ENCODE measurements around the gene METTL15.
A peak's percentile ranks its signal among the peaks of the same experiment; 100 is the strongest.
"Not testable (repeated sequence)": the region's sequence is repeated elsewhere in the genome, so short reads cannot be mapped to it uniquely, and the experiment has no call there.

METTL15 gene

DNA sequence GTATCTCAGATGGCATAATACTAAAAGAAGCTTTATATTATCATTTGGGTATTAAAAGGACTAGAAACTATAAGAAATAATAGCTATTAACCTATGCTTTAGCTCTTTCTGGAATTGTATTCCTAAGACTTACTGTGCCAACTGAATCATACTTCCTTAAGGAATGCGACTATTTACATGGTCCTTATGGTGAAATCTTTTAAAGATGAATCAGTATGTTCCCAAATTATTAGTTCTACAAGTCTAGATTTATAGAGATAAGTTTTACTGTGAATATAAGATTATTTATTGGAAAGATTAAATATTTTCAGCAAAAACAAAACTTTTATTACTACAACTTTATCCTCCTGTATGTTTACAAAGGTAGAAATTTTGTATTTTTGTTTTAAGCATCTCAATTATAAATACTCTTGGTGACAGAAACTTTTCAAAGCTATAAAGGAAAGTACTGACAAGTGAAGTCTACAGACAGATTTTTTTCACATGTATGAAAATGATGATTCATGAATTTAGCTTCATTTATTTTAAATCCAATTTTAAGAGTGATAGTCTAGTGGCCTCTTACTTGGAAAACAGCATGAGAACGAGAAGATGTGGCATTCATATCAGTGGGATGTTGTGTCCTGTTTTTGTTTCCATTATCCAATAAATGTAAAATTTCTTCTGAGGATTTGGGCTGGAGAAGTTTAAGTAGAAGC, 18.0 kb upstream of the METTL15 start:
- no peaks in the 10 kb centered on the region for H3K27me3 ChIP-seq (ENCODE audit: control insufficient read depth, insufficient read depth, low read length, poor library complexity, severe bottlenecking)
- no peak overlapping the region for H3K4me3 ChIP-seq (ENCODE audit: insufficient read depth, low read depth, low read length)
- no peaks in the 10 kb centered on the region for H3K4me1 ChIP-seq (ENCODE audit: control insufficient read depth, insufficient read depth, low read length)
- H3K27ac ChIP-seq (ENCODE audit: insufficient read depth, low read depth, low read length, poor library complexity, severe bottlenecking), result no peak overlapping the region
- H3K36me3 ChIP-seq (ENCODE audit: control insufficient read depth, insufficient read depth, low read length), result no peaks in the 10 kb centered on the region
- WGBS, 2 experiments, result 100% methylated on average over 1 of the region's 2 CpGs; no CpG with 5 or more reads in 1 of the 2 experiments
- no peaks in the 10 kb centered on the region for H3K9me3 ChIP-seq (ENCODE audit: control insufficient read depth, low read length)

DNA sequence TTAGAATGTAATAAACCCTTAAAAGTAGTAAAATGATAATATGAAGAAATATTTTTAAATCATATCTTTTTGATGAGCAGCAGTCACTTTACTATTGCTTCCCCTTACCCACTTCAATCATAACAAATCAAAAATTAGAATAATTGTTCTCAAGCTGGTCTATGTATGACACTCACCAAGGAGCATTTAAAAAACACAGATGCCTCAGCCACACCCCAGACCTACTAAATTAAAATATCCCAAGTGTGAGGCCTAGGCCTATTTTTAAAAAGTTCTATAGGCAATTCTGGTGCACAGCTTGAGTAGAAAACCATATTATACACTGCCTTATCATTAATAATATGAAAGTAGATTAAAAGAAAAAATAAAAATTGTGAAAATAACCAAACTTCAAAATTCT, 15.4 kb upstream of the METTL15 start:
- Histone ChIP-seq H3K27me3 (ENCODE audit: control insufficient read depth, insufficient read depth, low read length, poor library complexity, severe bottlenecking) (no peaks in the 10 kb centered on the region), H3K4me1 (ENCODE audit: control insufficient read depth, insufficient read depth, low read length) (no peaks in the 10 kb centered on the region), H3K9me3 (ENCODE audit: control insufficient read depth, low read length) (no peaks in the 10 kb centered on the region), H3K36me3 (ENCODE audit: control insufficient read depth, insufficient read depth, low read length) (no peaks in the 10 kb centered on the region), H3K4me3 (ENCODE audit: insufficient read depth, low read depth, low read length) (no peak overlapping the region), H3K27ac (ENCODE audit: insufficient read depth, low read depth, low read length, poor library complexity, severe bottlenecking) (no peak overlapping the region)

DNA sequence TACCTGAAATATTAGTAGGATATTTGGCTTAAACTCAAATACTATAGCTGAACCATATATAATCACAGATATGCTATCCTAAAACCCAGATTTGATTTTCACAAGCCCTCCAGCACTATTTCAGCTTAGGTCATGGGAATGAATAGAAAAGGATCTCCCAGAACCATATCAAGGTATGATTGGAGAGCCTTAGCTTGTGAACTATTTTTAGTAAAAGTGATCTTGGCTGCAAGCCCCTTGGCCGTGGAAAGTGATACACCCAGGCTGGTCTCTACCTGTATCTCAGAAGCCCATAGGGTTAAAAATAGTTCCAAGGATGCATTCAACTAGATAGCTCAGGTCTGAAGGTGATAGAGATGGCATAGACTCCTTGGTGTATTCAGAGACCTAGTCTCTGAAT, 9.9 kb upstream of the METTL15 start:
- H3K27me3 ChIP-seq (ENCODE audit: control insufficient read depth, insufficient read depth, low read length, poor library complexity, severe bottlenecking), result no peaks in the 10 kb centered on the region
- 90 to 100% methylated on average over 1 of the region's 1 CpG for WGBS, 2 experiments
- H3K27ac ChIP-seq (ENCODE audit: insufficient read depth, low read depth, low read length, poor library complexity, severe bottlenecking), result no peak overlapping the region
- no peaks in the 10 kb centered on the region for H3K36me3 ChIP-seq (ENCODE audit: control insufficient read depth, insufficient read depth, low read length)
- no peaks in the 10 kb centered on the region for H3K9me3 ChIP-seq (ENCODE audit: control insufficient read depth, low read length)
- H3K4me3 ChIP-seq (ENCODE audit: insufficient read depth, low read depth, low read length), result no peak overlapping the region
- H3K4me1 ChIP-seq (ENCODE audit: control insufficient read depth, insufficient read depth, low read length), result no peaks in the 10 kb centered on the region

DNA sequence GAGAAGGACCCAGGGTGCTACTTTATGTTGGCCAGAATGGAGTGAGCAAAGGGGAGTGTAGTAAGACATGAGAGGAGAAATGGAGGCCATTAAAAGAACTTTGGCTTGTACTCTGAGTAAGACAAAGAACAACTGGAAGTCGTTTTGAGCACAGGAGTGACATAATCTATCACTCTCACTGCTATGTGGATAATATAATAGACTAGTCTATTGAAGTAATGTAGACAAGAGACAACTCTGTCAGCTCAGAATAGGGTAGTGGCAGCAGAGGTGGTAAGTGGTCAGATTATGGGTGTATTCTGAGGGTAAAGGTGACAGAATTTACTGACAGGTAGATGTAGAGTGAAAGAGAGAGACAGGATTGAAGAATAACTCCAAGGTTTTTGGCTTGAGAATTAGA, 8.5 kb upstream of the METTL15 start:
- H3K27ac ChIP-seq (ENCODE audit: insufficient read depth, low read depth, low read length, poor library complexity, severe bottlenecking), result no peak overlapping the region
- H3K9me3 ChIP-seq (ENCODE audit: control insufficient read depth, low read length), result no peaks in the 10 kb centered on the region
- H3K36me3 ChIP-seq (ENCODE audit: control insufficient read depth, insufficient read depth, low read length), result no peaks in the 10 kb centered on the region
- WGBS, 2 experiments, result 88 to 100% methylated on average over 1 of the region's 1 CpG
- H3K4me1 ChIP-seq (ENCODE audit: control insufficient read depth, insufficient read depth, low read length), result no peaks in the 10 kb centered on the region
- H3K27me3 ChIP-seq (ENCODE audit: control insufficient read depth, insufficient read depth, low read length, poor library complexity, severe bottlenecking), result no peaks in the 10 kb centered on the region
- no peak overlapping the region for H3K4me3 ChIP-seq (ENCODE audit: insufficient read depth, low read depth, low read length)

DNA sequence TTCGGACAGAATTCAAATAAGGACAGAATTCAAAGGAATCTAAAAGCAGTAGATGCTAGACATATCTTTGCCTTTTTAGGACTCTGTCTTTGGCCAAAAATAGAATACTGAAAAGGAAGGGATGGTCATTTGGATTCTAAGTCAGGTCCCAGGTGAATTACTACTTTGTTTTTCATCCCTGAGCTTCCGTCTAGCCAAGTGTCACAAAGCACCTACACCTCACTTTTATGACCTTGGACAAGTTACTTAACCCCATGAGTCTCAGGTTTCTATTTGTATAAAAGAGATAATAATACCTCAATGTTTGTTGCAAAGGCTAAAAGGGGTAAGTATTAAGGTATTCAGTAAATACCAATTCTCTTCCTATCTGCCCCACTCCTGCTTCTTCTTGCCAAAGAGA, 7.5 kb upstream of the METTL15 start:
- no peaks in the 10 kb centered on the region for H3K9me3 ChIP-seq (ENCODE audit: control insufficient read depth, low read length)
- H3K27ac ChIP-seq (ENCODE audit: insufficient read depth, low read depth, low read length, poor library complexity, severe bottlenecking), result no peak overlapping the region
- peaks cover 4% of the 10 kb centered on the region for H3K4me1 ChIP-seq (ENCODE audit: control insufficient read depth, insufficient read depth, low read length)
- WGBS, 2 experiments, result 85 to 96% methylated on average over 2 of the region's 2 CpGs
- H3K4me3 ChIP-seq (ENCODE audit: insufficient read depth, low read depth, low read length), result no peak overlapping the region
- no peaks in the 10 kb centered on the region for H3K36me3 ChIP-seq (ENCODE audit: control insufficient read depth, insufficient read depth, low read length)
- H3K27me3 ChIP-seq (ENCODE audit: control insufficient read depth, insufficient read depth, low read length, poor library complexity, severe bottlenecking), result no peaks in the 10 kb centered on the region

DNA sequence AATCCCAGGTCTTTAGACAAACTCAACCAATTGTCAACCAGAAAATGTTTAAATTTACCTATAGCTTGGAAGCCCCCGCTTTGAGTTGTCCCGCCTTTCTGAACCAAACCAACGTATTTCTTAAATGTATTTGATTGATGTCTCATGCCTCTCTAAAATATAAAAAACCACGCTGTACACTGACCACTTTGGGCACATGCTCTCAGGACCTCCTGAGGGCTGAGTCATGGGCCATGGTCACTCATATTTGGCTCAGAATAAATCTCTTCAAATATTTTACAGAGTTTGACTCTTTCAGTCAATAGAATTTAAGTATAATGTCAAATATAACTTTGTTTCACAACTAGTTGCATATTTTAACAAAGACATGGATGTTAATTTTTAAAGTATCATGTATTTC, 5.9 kb upstream of the METTL15 start:
- 95 to 96% methylated on average over 4 of the region's 4 CpGs for WGBS, 2 experiments
- H3K4me1 ChIP-seq (ENCODE audit: control insufficient read depth, insufficient read depth, low read length); H3K4me3 ChIP-seq (ENCODE audit: insufficient read depth, low read depth, low read length); H3K27me3 ChIP-seq (ENCODE audit: control insufficient read depth, insufficient read depth, low read length, poor library complexity, severe bottlenecking); H3K9me3 ChIP-seq (ENCODE audit: control insufficient read depth, low read length); H3K36me3 ChIP-seq (ENCODE audit: control insufficient read depth, insufficient read depth, low read length); H3K27ac ChIP-seq (ENCODE audit: insufficient read depth, low read depth, low read length, poor library complexity, severe bottlenecking): not testable (repeated sequence)

DNA sequence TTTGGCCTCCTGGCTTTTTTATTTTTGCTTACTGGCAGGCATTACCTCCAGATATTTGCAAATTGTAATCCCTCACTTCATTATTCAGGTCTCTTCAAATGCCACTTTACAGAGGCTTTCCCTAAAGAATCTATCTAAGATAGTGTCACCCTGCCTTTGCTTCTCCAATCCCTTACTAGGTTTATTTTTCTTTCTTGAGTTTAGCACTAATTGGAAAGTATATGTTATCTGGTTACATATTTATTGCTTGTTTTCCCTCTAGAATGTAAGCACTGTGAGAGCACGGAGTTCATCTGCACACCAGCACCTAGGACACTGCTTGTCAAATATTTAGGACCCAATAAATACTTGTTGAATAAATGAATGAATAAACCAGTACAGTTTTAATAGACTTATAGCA, 3.8 kb upstream of the METTL15 start:
- H3K9me3 ChIP-seq (ENCODE audit: control insufficient read depth, low read length), result no peaks in the 10 kb centered on the region
- 89% methylated on average over 1 of the region's 1 CpG; no CpG with 5 or more reads in 1 of the 2 experiments for WGBS, 2 experiments
- no peaks in the 10 kb centered on the region for H3K36me3 ChIP-seq (ENCODE audit: control insufficient read depth, insufficient read depth, low read length)
- H3K27me3 ChIP-seq (ENCODE audit: control insufficient read depth, insufficient read depth, low read length, poor library complexity, severe bottlenecking), result no peaks in the 10 kb centered on the region
- H3K4me3 ChIP-seq (ENCODE audit: insufficient read depth, low read depth, low read length), result no peak overlapping the region
- H3K27ac ChIP-seq (ENCODE audit: insufficient read depth, low read depth, low read length, poor library complexity, severe bottlenecking), result no peak overlapping the region
- H3K4me1 ChIP-seq (ENCODE audit: control insufficient read depth, insufficient read depth, low read length), result peaks cover 10% of the 10 kb centered on the region

DNA sequence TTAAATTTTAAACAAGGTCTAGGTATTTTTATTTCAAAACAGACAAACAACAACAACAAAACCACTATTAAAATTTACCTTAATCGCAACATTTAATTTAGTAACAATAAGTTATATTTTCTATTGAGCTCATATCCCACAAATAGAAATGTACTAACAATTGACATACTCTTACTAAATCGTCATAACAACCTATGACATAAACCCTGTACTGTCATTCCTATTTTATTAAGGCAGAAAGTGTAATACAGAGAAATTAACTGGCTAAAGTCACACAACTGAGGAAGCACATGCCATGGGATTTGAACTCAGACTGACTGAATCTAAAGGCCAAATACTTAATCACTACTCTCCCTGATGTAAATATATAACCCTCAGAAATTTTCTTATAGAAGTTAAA, 3.2 kb upstream of the METTL15 start:
- H3K27me3 ChIP-seq (ENCODE audit: control insufficient read depth, insufficient read depth, low read length, poor library complexity, severe bottlenecking), result no peaks in the 10 kb centered on the region
- WGBS, 2 experiments, result 94 to 100% methylated on average over 1 to 2 of the region's 2 CpGs

DNA sequence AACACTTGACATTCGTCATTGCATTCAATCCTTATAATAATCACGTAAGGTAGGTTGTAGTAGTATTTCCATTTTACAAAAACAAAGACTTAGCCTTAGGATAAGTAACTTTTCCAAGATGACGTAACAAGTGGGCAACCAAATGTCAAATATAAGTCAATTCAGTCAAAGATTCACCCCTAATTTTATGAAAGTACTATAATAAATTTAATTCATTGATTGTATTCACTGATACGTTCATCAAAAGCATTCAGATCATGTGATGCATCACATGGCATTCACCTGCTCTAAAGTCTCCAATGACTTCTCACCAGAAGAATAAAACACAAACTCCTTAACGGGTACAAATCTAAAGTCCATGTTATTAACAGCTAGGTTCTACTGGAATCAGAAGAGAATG, 2.3 kb upstream of the METTL15 start:
- WGBS, 2 experiments, result 80 to 88% methylated on average over 2 to 3 of the region's 5 CpGs
- Histone ChIP-seq H3K36me3 (ENCODE audit: control insufficient read depth, insufficient read depth, low read length) (no peaks in the 10 kb centered on the region), H3K9me3 (ENCODE audit: control insufficient read depth, low read length) (no peaks in the 10 kb centered on the region), H3K27me3 (ENCODE audit: control insufficient read depth, insufficient read depth, low read length, poor library complexity, severe bottlenecking) (no peaks in the 10 kb centered on the region), H3K4me3 (ENCODE audit: insufficient read depth, low read depth, low read length) (no peak overlapping the region), H3K27ac (ENCODE audit: insufficient read depth, low read depth, low read length, poor library complexity, severe bottlenecking) (no peak overlapping the region), H3K4me1 (ENCODE audit: control insufficient read depth, insufficient read depth, low read length) (peaks cover 10% of the 10 kb centered on the region)

More for the DNA sequence above, 3.2 kb upstream of the METTL15 start:
- no peak overlapping the region for H3K27ac ChIP-seq (ENCODE audit: insufficient read depth, low read depth, low read length, poor library complexity, severe bottlenecking)
- H3K4me1 ChIP-seq (ENCODE audit: control insufficient read depth, insufficient read depth, low read length), result peaks cover 10% of the 10 kb centered on the region
- H3K4me3 ChIP-seq (ENCODE audit: insufficient read depth, low read depth, low read length), result no peak overlapping the region
- no peaks in the 10 kb centered on the region for H3K9me3 ChIP-seq (ENCODE audit: control insufficient read depth, low read length)
- H3K36me3 ChIP-seq (ENCODE audit: control insufficient read depth, insufficient read depth, low read length), result no peaks in the 10 kb centered on the region

DNA sequence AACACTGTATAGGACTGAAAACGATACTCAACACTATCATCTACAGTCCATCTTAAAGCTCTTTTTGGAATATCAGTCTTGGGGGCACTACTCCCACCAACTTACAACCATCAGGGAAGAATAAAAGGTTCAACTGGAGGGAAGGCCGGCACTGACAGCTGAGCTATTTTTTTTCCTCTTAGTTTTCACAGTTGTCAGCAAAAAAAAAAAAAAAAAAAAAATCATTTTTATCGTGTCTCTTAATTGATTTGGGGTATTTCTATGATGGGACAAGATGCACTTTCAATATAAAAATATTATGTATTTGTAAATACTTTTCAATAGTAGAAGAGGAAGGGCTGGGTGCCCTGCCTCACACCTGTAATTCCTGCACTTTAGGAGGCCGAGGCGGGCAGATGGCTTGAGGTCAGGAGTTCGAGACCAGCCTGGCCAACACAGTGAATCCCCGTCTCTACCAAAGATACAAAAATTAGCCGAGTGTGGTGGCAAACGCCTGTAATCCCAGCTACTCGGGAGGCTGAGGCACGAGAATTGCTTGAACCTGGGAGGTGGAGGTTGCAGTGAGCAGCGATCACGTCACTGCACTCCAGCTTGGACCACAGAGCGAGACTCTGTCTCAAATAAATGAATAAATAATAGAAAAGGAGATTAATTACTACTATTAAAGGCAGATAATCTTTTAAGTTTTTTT, 1.7 kb upstream of the METTL15 start:
- peak overlapping the region; percentile 68 for H3K4me3 ChIP-seq (ENCODE audit: insufficient read depth, low read depth, low read length)
- H3K36me3 ChIP-seq (ENCODE audit: control insufficient read depth, insufficient read depth, low read length), result no peaks in the 10 kb centered on the region
- H3K27me3 ChIP-seq (ENCODE audit: control insufficient read depth, insufficient read depth, low read length, poor library complexity, severe bottlenecking), result no peaks in the 10 kb centered on the region
- H3K9me3 ChIP-seq (ENCODE audit: control insufficient read depth, low read length), result no peaks in the 10 kb centered on the region
- 87 to 90% methylated on average over 11 to 13 of the region's 14 CpGs for WGBS, 2 experiments
- peaks cover 10% of the 10 kb centered on the region for H3K4me1 ChIP-seq (ENCODE audit: control insufficient read depth, insufficient read depth, low read length)
- no peak overlapping the region for H3K27ac ChIP-seq (ENCODE audit: insufficient read depth, low read depth, low read length, poor library complexity, severe bottlenecking)
